HepG2 (cell line): ENCODE results near the gene ARHGAP4. TPM values are rescaled to one million over a fixed set of nuclear protein-coding genes. Genes with fewer than 3 reads are reported as not detected.

Experiments
- ARID4A ChIP-seq: sonication (generic); formaldehyde crosslinking; IDR thresholded peaks from 2 replicates; pipeline ENCODE4 v1.5.0; 2020; ENCODE audit warnings: mild to moderate bottlenecking, missing genetic modification reagents, borderline replicate concordance
- ATF7 ChIP-seq, 2 experiments: fragments of 450-650 bp in 1 of 2; sonication (generic) in 1 of 2; formaldehyde crosslinking in 1 of 2; IDR thresholded peaks; 2 replicates each; pipeline versions ENCODE4 v1.4.0 to v1.6.1; 2016 to 2020; ENCODE audit warnings: antibody characterized with exemption in 1 of 2, mild to moderate bottlenecking in 1 of 2, missing genetic modification reagents in 1 of 2
- BRCA1 ChIP-seq: sonication (generic); formaldehyde crosslinking; IDR thresholded peaks from 2 replicates; pipeline ENCODE4 v1.4.0; 2020; ENCODE audit warnings: missing genetic modification reagents
- IRF9 ChIP-seq: sonication (generic); formaldehyde crosslinking; IDR thresholded peaks from 2 replicates; pipeline ENCODE4 v1.8.0; 2022; ENCODE audit warnings: missing genetic modification reagents, mild to moderate bottlenecking, borderline replicate concordance
- ISL2 ChIP-seq: sonication (generic); formaldehyde crosslinking; IDR thresholded peaks from 2 replicates; pipeline ENCODE4 v1.5.0; 2020; ENCODE audit warnings: missing genetic modification reagents
- KAT8 ChIP-seq: IDR thresholded peaks from 2 replicates; pipeline ENCODE4 v1.6.1; 2016; ENCODE audit warnings: missing genetic modification reagents, missing compliant biosample characterization
- NFE2L1 ChIP-seq: sonication (generic); formaldehyde crosslinking; IDR thresholded peaks from 2 replicates; pipeline ENCODE4 v1.4.0; 2020; ENCODE audit warnings: missing genetic modification reagents, mild to moderate bottlenecking, borderline replicate concordance
- PITX1 ChIP-seq: sonication (generic); formaldehyde crosslinking; IDR thresholded peaks from 2 replicates; pipeline ENCODE4 v1.5.1; 2020; ENCODE audit warnings: mild to moderate bottlenecking, missing genetic modification reagents
- POLR2G ChIP-seq: fragments of 200-400 bp; formaldehyde crosslinking; IDR thresholded peaks from 2 replicates; pipeline ENCODE4 v1.6.1; 2018; ENCODE audit warnings: mild to moderate bottlenecking, low read depth, low read length, moderate library complexity
- SAFB2 ChIP-seq: sonication (generic); formaldehyde crosslinking; IDR thresholded peaks from 2 replicates; pipeline ENCODE4 v1.5.1; 2020; ENCODE audit warnings: missing genetic modification reagents, low read depth, mild to moderate bottlenecking, borderline replicate concordance
- SNAPC5 ChIP-seq: sonication (generic); formaldehyde crosslinking; IDR thresholded peaks from 2 replicates; pipeline ENCODE4 v1.8.1; 2023; ENCODE audit warnings: mild to moderate bottlenecking, missing genetic modification reagents, borderline replicate concordance
- ZC3H4 ChIP-seq: sonication (generic); formaldehyde crosslinking; IDR thresholded peaks from 2 replicates; pipeline ENCODE4 v1.4.0; 2020; ENCODE audit warnings: missing genetic modification reagents, borderline replicate concordance
- ZFX ChIP-seq: sonication (generic); formaldehyde crosslinking; IDR thresholded peaks from 2 replicates; pipeline ENCODE4 v1.4.0; 2020; ENCODE audit warnings: mild to moderate bottlenecking, low read depth, missing genetic modification reagents, moderate library complexity
- ZNF776 ChIP-seq: sonication (generic); formaldehyde crosslinking; IDR thresholded peaks from 2 replicates; pipeline ENCODE4 v1.4.0; 2020; ENCODE audit warnings: mild to moderate bottlenecking, missing genetic modification reagents
- ZNF788 ChIP-seq: sonication (generic); formaldehyde crosslinking; IDR thresholded peaks from 2 replicates; pipeline ENCODE4 v1.5.0; 2020; ENCODE audit warnings: mild to moderate bottlenecking, missing genetic modification reagents, borderline replicate concordance
- polyA plus RNA-seq, 8 experiments: library from polyadenylated mRNA; depleted of rRNA in 3 of 8; stranded (reverse) in 7 of 8; unstranded in 1 of 8; fragments of >200 nt; fragmentation: Illumina TruSeq in 4 of 8; extraction: Trizol in 4 of 8; gene quantifications; 2 replicates each; pipeline versions ENCODE4 v1.2.1 to v1.2.3, GENCODE V29; 2011 to 2016; ENCODE audit warnings: low read depth in 4 of 8, missing spikeins in 1 of 8, mixed read lengths in 1 of 8; ENCODE audit not compliant: insufficient read depth in 1 of 8
- total RNA-seq, 5 experiments: library from RNA; depleted of rRNA; stranded (reverse); fragments of >200 nt; fragmentation: Illumina TruSeq; extraction: Trizol; gene quantifications; 2 replicates each; pipeline ENCODE4 v1.2.3, GENCODE V29; 2016; ENCODE audit warnings: low read depth in 1 of 5
- TF ChIP-seq, protein P1 (sequence below): sonication (generic); formaldehyde crosslinking; IDR thresholded peaks from 2 replicates; pipeline ENCODE4 v1.4.0; 2020; ENCODE audit warnings: mild to moderate bottlenecking, missing genetic modification reagents
- TF ChIP-seq, protein P2 (sequence below): sonication (generic); formaldehyde crosslinking; IDR thresholded peaks from 2 replicates; pipeline ENCODE4 v1.5.0; 2020; ENCODE audit warnings: missing genetic modification reagents

ARHGAP4 gene
- total and polyA plus RNA-seq, 2 of the 13 experiments (the other 11 are each of a cell fraction or from before 2014, with no cell fraction given), result 0.57 to 0.64 TPM

DNA sequence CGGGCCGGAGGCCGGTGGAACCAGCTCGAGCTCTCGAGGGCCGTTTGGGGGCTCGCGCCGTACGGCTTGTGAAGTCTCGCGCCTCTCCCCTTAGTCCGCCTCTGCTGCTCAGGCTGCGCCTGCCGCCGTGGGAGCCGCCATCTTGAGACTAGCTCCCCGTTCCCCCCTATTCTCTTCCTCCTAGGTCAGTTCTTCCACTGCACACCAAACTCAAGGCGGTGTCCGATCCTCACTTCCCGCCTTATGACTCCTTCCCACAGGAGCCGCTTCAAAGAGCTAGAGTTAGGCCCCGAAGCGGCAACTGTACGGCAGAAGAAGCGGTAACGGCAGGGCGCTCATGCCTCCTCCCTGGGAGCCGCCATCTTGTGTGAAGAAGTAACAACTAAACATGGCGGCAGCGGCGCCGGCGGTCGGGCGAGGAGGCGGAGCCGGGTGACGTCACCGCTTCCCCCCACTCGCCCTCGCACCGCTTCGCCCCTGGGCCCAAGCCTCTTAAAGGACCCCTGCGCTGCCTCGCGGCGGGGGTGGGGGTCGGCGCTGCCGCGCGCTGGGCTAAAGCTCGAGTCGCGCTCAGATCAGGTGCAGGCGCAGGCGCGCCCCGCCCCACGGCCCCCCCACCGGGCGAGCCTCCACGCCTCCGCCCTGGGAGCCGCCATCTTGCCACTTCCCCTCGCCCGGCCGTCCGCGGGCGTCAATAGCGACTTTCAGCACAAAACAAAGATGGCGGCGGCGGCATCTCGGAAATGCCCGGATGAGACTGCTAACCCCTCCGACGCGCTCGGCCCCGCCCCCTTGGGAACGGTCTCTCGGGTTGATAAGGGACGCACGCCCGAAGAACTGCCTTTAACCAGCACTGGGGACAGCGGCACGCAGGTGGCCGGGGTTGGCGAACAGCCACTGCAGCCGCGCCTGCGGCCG, 45.6 kb upstream of the ARHGAP4 start, which contains the start of gene HCFC1 (continued):
- TF ChIP-seq ATF7 (IDR thresholded peaks at IDR 0.05), result peak; percentile 95
- TF ChIP-seq ATF7 (CRISPR knock-in tag; IDR thresholded peaks at IDR 0.05), result peak; percentile 80
- TF ChIP-seq ZFX (CRISPR knock-in tag), result peak; percentile 64; the same call in 1 of the 2 replicates
- TF ChIP-seq ZNF776 (CRISPR knock-in tag), result no peak
- TF ChIP-seq ZC3H4 (CRISPR knock-in tag), result peak; percentile 27; the same call in 1 of the 2 replicates
- no peak for TF ChIP-seq NFE2L1
- 0 out of 2 replicates have a peak, but pooled peaks have one; percentile 24 for TF ChIP-seq ZNF788
- no peak for TF ChIP-seq PITX1 (CRISPR knock-in tag)
- peak; percentile 52; the same call in 1 of the 2 replicates for TF ChIP-seq ARID4A (CRISPR knock-in tag)
- TF ChIP-seq, protein P1, sequence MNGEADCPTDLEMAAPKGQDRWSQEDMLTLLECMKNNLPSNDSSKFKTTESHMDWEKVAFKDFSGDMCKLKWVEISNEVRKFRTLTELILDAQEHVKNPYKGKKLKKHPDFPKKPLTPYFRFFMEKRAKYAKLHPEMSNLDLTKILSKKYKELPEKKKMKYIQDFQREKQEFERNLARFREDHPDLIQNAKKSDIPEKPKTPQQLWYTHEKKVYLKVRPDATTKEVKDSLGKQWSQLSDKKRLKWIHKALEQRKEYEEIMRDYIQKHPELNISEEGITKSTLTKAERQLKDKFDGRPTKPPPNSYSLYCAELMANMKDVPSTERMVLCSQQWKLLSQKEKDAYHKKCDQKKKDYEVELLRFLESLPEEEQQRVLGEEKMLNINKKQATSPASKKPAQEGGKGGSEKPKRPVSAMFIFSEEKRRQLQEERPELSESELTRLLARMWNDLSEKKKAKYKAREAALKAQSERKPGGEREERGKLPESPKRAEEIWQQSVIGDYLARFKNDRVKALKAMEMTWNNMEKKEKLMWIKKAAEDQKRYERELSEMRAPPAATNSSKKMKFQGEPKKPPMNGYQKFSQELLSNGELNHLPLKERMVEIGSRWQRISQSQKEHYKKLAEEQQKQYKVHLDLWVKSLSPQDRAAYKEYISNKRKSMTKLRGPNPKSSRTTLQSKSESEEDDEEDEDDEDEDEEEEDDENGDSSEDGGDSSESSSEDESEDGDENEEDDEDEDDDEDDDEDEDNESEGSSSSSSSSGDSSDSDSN (CRISPR knock-in tag), result peak; percentile 37; the same call in 1 of the 2 replicates
- peak; percentile 23; the same call in 1 of the 2 replicates for TF ChIP-seq ISL2
- no peak for TF ChIP-seq BRCA1
- TF ChIP-seq POLR2G, result peak; percentile 62
- 0 out of 2 replicates have a peak, but pooled peaks have one; percentile 25 for TF ChIP-seq SNAPC5 (CRISPR knock-in tag)
- TF ChIP-seq SAFB2 (CRISPR knock-in tag), result peak; percentile 67; the same call in 1 of the 2 replicates
- TF ChIP-seq KAT8 (CRISPR knock-in tag), result peak; percentile 18; the same call in 1 of the 2 replicates
- peak; percentile 26; the same call in 1 of the 2 replicates for TF ChIP-seq IRF9 (CRISPR knock-in tag)
- TF ChIP-seq, protein P2, sequence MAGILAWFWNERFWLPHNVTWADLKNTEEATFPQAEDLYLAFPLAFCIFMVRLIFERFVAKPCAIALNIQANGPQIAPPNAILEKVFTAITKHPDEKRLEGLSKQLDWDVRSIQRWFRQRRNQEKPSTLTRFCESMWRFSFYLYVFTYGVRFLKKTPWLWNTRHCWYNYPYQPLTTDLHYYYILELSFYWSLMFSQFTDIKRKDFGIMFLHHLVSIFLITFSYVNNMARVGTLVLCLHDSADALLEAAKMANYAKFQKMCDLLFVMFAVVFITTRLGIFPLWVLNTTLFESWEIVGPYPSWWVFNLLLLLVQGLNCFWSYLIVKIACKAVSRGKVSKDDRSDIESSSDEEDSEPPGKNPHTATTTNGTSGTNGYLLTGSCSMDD (CRISPR knock-in tag), result no peak
